NCI-H82 treated with DMSO at 0.1 percent for 48 hours (cell line): Measurements from ENCODE around the gene NUDT19.
"Not testable (repeated sequence)": the region's sequence is repeated elsewhere in the genome, so short reads cannot be mapped to it uniquely, and the experiment has no call there.

ENCODE experiments used
- DNase-seq: peaks from one replicate; lab custom pipeline; 2025; ENCODE audit not compliant: unreplicated experiment; lab: John Stamatoyannopoulos, UW

The NUDT19 gene

GRCh38 chr19:32691291-32691951, at the start of gene NUDT19:
Gene NUDT19 (plus strand): TSS chr19:32691821. CDS start chr19:32691961, 140 bp downstream.
- DNase-seq: peak; percentile 68

GRCh38 chr19:32642771-32643170, 48.9 kb upstream of the NUDT19 start:
- no peak for DNase-seq

- no peak for DNase-seq
Measured at GRCh38 chr19:32646556-32646955, 45.1 kb upstream of the NUDT19 start.

- no peak for DNase-seq
Measured at GRCh38 chr19:32647361-32647760, 44.3 kb upstream of the NUDT19 start.

- no peak for DNase-seq
Measured at GRCh38 chr19:32649751-32650150, 41.9 kb upstream of the NUDT19 start.

GRCh38 chr19:32650671-32651070, 41.0 kb upstream of the NUDT19 start:
- no peak for DNase-seq

- DNase-seq: no peak
Measured at GRCh38 chr19:32651729-32652140, 39.9 kb upstream of the NUDT19 start.

- not testable (repeated sequence) for DNase-seq
Measured at GRCh38 chr19:32652331-32652730, 39.3 kb upstream of the NUDT19 start.

- no peak for DNase-seq
Measured at GRCh38 chr19:32652894-32653598, 38.6 kb upstream of the NUDT19 start.

GRCh38 chr19:32653599-32653915, 38.1 kb upstream of the NUDT19 start:
- no peak for DNase-seq

GRCh38 chr19:32656379-32656778, 35.2 kb upstream of the NUDT19 start:
- not testable (repeated sequence) for DNase-seq

- no peak for DNase-seq
Measured at GRCh38 chr19:32658075-32658474, 33.5 kb upstream of the NUDT19 start.

- no peak for DNase-seq
Measured at GRCh38 chr19:32658527-32658926, 33.1 kb upstream of the NUDT19 start.

GRCh38 chr19:32661318-32661717, 30.3 kb upstream of the NUDT19 start:
- no peak for DNase-seq

- no peak for DNase-seq
Measured at GRCh38 chr19:32662186-32662585, 29.4 kb upstream of the NUDT19 start.

GRCh38 chr19:32666084-32666483, 25.5 kb upstream of the NUDT19 start:
- DNase-seq: no peak

GRCh38 chr19:32669310-32669709, 22.3 kb upstream of the NUDT19 start:
- no peak for DNase-seq

GRCh38 chr19:32671883-32672593, 19.6 kb upstream of the NUDT19 start:
- DNase-seq: no peak

- DNase-seq: no peak
Measured at GRCh38 chr19:32672841-32673240, 18.8 kb upstream of the NUDT19 start.

GRCh38 chr19:32673573-32673972, 18.0 kb upstream of the NUDT19 start:
- no peak for DNase-seq

GRCh38 chr19:32674153-32674930, 17.3 kb upstream of the NUDT19 start:
- no peak for DNase-seq
